ENCODE results near the gene ATP10A. TPM values are rescaled to one million over a fixed set of nuclear protein-coding genes. Genes with fewer than 3 reads are reported as not detected.

ATP10A gene
- total RNA-seq, 1 donor from 2014 or later, result 11.7 TPM

DNA sequence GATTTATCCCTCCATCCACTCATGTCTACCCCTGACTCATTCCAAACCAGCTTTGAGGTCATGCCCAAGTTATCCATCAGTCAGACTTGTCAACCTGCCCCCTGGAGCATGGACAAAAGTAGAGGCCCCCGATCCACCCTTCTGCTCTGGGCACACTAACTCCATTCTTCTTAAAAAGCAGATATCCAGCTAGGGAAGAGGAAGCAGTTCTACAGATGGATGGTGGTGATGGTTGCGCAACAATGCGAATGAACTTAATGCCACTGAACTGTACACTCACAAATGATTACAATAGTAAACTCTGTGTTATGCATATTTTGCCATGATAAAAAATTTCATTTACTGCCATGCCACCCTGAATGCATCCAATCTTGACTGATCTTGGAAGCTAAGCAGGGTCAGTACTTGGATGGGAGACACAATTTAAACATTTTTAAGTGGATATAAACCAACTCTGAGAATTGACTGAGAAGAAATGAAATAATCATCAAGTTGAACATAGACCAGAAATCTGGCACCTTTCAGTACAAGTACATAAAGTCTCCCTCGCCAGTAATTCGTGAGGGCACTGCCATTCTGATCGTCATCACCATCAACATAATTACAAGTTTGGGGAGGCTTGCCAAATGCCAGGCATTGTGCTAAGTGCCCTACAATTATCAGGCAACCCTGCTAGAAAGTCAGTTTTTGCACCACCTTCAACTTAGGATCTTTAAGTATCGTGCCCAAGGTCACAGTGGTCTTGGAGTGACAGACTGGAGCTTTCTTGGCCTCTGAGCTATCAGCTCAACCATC is 124.8 kb downstream of the ATP10A start:
- DNase-seq, result no peak

DNA sequence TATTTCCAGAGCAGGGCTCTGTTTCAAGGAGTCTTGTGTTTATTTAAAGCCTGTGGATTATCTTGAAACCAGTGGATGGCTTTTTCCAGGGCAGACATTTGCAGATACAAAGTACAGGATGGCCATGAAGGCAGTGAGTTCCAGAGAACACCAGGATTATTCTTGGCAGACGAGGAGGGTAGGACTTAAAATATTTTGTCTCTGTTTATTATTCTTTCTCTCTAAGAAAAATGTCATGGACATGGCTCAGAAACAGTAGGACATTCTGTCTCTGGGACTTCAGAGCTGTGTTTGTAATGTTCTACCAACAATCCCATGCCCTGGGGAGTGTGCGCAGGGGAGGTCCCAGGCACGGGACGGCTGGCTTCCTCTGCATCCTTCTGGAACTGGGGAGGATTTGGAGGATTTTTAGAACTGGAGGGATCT is 125.9 kb downstream of the ATP10A start:
- DNase-seq, result no peak

DNA sequence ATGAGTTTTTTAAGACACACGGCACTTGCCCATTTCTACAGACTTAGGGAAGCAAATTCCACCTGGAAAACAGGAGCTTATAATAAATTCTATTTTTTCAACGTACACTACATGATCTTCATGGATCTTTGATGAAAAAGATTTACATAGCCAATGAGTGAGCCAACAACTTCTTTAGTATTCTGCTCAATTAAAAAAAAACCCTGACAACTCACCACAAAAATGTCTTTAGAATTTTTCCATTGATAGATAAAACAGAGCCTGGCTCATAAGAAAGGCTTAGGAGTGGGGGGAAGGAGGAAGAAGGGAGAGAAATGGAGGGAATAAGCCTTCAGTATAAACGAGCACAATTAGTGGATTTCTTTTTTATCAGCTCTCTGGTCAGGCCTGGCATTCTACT is 126.7 kb downstream of the ATP10A start:
- no peak for DNase-seq

DNA sequence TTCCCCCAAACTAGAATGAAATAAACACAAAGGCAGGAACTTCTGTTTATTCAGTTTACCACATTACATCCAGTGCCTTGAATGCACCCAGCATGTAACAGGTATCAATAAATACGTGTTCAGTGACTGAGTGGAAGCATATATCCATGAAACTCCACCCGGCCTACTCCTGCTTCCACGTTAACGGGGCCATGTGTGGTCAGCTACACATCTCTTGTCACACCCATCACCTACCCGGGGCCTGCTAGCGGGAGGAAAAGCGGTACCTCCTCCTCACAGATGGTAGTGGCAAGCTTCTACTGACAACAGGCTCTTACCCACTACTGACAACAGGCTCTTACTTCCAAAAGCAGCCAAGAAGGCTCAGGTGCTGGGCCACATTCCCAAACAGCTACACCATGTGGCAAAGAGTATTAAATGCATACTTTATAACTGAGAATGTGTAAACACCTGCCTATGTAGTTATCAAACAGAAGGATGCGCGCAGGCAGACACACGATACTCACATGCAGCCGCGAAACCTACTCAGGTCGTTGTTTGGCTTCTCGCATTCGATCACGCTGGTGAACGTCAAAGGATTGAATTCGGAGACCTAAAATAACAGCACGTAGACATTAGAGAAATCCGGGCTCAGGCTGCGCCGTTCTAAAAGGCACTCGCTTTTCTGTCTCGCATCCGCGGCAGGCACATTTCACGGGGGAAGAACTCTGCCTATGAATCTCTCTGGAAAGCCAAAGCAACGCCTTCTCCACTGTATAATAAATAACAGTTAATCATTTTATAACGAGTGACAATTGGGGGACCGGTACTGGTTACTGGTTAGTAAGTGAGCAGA is 127.4 kb downstream of the ATP10A start:
- no peak for DNase-seq

DNA sequence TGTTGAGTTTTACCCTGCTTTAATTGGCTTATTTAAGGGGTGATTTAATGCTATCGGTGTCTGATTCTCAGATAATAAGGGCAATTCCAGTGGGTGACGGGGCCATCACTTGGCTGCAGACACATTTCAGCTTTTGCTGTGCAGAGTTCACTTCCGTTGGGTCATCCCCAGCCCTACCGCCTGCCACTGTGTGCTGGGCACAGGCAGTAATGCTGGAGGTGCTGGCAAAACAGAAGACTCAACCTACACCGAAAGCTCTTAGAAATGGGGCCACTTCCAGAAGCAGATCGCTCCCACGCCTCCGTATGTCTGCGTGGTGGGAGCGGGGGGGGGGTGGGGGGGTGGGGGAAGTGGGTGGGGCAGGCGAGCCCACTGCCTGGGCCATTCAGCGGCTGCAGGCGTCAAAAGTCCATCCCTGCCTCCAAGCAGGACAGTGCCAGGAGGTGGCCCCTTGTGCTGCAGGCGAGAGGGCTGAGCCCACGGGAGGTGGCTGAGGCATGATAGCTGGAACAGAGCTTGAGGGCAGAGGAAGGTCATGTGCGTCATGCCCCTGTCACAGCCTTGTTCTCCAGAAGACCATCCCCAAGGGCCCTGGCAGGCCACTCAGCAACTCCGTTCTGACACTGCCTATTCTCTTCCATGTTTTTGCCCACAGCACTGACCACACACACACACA is 128.3 kb downstream of the ATP10A start:
- DNase-seq, result no peak

DNA sequence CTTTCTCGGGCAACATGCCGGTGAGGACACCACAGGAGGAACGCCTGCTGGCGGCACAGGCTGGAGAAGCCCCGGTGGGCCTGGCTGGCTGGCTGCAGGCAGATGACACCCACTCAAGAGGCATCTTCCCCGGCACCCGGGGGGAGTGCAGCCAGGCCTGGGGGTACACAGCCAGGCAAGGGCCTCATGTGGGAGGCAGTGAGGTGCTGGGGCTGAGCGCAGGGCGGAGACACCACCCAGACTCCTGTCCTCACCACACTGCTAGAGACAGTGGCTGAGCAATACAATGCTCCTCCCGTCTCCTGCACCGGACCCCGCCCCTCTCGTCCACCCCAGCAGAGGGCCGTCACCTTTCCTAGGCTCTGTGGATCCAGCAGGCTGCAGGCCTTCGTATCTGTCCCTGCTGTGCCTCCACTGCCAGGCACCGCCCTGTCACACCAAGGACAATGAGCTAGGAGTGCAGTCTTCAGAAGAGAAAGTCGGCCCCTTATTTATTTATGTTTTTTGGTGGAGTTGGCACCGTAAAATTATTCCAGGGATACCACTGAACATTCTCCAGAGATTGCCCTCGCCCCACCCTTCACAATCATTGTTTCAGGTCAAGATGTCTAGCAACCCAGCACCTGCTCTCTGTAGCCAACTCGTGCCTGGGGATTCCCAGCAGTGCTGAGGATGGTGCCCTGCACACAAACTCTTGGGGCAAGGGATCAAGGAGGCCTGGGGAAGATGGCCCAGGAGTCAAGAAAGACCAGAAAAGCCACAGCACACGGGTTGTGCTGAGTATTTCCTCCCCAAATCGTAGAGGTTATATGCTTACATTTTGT is 129.1 kb downstream of the ATP10A start:
- DNase-seq, result no peak

DNA sequence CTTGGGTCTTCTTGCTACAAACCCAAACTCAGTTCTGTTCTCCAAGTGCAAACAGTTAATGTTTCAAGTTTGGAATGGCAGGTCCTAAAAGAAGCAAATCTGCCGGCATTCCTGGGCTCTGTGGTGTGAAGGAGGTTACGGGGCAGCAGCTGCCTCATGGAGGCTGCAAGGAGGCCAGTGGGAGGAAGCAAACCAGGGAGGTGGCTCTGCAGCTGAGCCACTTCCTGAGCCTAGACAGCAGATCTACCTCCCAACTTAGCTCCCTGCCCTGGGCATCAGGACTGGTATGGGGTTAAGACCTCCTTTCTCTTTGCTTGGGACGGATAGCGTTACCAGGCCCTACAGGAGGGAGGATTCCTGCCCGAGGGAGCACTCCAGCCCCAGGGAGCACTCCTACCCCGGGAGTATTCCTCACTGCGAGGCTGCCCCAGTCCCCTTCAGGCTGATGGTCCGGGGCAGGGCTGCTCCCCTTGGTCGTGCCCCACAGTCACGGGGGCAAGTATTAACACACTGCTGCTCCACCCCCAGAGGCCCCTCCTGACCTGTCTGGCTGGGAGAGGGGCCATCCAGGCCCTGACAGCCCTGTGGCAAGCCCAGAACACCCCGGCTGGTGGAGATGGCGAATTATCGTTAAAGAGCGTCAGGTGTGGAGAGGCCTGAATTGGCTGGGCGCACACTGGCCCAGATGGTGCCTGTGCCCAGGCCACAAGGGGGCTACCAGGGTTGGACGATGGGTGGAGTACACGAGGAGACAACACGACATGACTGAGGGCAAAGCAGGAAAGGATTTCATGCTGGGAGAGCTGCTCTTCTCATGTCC is 129.9 kb downstream of the ATP10A start:
- no peak for DNase-seq

DNA sequence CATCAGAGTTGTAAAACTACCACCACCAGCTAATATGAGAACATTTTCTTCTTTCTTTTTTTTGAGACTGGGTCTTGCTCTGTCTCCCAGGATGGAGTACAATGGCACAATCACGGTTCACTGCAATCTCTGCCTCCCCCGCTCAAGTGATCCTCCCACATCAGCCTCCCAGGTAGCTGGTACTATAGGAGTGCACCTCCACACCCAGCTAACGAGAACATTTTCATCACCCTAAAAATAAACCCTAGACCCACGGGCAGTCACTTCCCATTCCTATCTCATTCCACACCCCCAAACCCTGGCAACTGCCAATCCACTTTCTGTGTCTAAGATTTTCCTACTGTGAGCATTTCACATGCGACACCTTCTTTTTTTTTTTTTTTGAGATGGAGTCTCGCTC is 130.9 kb downstream of the ATP10A start:
- DNase-seq, result no peak

DNA sequence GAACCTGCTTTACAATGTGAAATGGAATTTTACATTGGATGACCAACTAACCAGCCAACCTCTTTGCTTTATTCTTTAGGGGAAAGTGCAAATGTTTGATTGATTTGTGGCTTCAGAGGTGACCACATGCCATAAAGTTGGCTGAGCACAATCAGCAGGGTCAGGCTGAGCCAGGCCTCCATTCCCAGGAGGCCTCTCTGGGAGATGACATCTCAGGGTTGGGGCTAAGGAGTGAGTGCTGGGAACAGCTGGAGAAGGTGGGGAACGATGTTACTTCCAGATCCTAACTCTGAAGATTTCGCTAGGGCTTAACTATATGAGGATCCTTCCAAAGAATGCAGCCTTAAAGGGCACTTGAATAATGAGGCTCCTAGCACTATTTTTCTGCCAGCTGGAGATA is 131.7 kb downstream of the ATP10A start:
- DNase-seq, result no peak

DNA sequence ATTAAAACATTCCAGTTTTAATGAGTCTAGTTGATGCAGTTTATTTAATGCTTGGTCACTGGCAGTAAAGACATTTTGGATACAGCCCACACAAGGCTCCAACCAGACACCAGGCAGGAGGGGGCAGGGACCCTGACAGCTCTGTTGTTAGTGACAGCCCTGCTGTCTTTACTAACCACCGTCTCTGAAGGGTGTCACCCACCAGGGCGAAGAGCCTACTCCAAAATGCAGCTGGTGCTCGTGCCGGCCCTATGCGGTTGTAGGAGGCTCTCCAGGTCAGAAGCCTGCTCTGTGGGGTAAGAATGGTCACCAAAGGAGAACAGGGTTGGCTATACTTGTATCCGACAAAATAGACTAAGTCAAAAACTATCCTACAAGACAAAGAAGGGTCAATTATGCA is 132.2 kb downstream of the ATP10A start:
- DNase-seq, result no peak

DNA sequence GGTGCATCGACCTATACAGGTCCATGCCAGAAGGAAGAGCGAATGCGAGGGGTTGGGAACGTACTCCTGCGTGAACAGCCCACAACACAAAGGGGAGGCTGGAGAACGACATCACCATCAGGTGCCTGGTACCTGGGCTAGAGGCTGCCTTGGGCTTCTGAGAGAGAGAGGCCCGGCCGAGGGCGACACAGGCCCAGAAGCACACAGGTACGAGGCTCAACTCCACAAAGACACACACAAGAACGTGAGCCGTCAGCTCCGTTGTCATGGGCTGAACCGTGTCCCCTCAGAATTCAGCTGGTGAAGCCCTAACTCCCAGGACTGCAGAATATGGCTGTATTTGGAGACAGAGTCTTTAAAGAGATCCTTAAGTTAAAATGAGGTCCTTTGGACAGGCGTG is 134.3 kb downstream of the ATP10A start:
- DNase-seq, result no peak

DNA sequence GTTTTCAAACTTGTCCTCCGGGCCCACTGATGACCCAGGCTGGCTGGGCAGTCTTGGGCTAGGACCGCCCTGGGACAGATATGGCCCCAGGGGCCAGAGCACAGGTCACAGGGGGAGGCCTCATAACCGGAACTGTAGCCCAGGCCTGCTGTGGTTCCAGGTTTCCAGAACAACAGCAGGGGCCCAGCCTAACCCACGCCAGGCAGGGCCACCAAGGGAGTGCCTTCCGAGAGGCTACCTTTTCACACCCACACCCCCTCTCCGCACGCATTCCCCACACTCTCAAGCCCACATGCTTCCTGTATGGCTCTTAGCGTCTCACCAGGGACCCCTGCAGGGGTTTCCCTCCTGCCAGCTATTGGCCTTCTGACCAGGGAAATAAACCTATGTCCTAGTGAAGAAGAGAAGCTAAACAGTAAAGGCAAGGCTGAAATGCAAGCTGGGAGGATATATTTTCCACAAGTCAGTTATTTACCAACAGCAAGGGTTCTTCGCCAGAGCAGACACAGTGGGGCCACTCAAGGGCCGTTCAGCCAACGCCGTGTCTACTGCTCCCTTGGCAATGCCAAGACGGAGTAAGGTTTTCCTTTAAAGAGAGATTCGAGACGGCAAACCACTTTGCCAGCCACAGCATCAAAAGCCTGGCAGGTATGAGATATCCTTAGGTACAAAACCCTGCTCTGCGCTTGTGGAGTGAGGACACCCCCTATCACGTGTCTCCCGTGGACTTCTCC is 135.1 kb downstream of the ATP10A start:
- no peak for DNase-seq

DNA sequence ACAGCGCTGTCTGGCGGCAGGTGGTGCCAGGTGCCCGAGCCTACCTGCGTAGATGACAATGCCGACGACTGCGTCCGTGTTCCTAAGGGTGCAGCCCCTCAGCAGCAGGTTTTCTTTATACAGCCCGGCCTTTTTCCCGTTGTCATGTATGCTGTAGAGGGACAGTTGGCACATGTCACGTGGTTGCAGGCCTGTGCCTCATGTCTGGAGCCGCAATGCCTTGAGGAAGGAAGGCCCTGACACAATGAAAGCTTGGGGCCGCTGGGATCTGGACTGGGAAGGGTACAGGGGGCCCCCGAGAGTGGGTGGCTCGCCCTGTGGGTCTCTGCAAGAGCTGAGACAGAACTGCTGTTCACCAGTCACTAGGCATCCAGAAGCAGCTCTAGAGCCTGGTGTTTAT is 136.0 kb downstream of the ATP10A start:
- DNase-seq, result no peak

DNA sequence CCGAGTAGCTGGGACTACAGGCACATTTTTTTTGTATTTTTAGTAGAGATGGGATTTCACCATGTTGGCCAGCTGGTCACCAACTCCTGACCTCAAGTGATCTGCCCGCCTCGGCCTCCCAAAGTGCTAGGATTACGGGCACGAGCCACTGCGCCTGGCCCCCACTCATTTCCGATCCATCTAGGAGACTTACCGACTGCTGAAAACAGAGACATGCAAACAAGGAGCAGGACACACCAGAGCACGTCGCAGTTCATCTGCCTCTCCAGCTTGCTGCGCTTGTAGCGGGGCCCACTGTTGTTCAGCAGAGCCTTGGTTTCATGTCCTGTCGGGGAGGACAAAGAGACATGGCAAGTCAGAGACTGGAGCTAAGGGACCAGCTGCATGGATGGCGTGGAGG is 137.4 kb downstream of the ATP10A start:
- DNase-seq, result no peak

DNA sequence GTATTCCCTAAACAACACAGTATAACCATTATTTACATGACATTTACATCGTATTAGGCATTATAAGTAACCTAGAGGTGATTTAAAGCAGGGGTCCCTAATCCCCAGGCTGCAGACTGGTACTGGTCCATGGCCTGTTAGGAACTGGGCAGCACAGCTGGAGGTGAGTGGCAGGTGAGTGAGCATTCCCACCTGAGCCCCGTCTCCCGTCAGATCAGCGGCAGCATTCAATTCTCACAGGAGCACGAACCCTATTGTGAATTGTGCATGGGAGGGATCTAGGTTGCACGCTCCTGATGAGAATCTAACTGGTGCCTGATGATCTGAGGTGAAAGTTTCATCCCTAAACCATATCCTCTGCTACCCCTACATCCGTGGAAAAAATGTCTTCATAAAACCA is 138.2 kb downstream of the ATP10A start:
- DNase-seq, result no peak

DNA sequence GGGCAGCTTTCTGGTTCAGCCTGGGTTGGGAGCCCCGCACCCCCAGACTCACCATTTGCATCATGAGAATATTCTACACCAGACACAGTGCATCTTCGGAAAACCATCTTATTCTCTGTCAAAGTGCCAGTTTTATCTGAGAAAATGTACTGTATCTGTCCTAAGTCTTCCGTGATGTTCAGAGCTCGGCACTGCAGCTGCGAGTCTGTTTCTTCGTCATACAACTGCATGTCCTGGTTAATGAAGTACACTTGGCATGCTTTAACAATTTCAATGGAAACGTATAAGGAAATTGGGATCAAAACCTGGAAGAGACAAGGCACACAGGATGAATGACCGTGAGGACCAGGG is 141.5 kb downstream of the ATP10A start:
- DNase-seq, result no peak

DNA sequence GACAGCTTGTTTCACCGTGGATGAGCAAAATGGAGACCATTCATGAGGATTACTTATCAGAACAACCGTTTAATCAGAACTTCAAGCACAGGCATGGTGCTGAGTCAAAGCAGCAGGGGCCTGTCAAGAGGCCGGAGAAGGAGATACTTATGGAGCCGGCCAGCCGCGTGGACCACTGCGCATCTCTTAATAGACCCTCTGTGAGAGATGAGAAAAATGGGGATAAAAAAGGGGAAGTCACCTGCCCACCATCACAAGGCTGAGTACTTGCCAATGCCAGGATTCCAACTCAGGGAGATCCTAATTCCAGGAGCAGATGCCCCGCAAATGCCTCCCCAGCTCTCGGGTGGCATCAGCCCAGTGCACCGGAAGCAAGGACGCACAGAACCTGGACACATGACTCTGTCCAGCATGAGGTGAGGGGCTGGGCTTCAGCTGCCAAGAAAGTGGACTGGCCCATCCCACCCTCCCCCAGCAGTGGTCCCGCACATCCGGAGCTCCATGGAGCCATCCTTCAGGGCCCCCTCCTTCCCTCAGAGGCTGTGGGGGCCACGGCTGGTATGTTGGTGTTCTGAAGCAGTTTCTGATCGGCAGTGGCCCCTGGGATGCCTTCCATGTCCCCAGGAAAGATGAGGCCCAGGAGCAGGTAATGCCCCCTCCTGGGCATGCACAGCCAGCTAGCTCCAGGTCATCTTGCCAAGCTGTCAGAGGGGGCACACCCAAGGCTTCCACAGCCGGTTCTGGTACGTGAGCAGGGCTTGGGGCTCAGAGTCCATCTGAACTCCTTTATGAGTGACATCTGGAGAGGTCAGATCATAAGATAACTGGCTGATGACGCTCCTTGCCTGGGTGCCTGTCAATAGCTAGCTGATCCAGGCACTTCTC is 143.8 kb downstream of the ATP10A start:
- DNase-seq, result no peak

DNA sequence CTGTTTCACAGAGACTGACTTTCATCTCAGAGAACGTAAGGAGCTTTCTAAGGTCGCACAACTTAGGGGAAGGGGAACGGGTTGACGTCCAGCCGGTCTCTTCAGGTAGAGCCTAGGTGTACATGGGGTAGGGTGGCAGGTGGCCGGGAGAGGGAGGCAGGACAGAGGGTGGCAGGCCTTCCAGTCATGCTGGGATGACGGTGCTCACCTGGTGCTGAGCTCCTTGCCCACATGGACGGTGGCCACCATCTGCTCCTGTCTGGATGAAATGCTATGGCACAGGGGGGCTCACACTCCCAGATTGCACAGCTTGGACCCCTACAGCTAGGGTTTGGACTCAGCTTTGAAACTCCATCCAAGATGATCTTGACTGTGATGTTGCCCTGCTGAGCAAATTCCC is 144.5 kb downstream of the ATP10A start:
- no peak for DNase-seq

DNA sequence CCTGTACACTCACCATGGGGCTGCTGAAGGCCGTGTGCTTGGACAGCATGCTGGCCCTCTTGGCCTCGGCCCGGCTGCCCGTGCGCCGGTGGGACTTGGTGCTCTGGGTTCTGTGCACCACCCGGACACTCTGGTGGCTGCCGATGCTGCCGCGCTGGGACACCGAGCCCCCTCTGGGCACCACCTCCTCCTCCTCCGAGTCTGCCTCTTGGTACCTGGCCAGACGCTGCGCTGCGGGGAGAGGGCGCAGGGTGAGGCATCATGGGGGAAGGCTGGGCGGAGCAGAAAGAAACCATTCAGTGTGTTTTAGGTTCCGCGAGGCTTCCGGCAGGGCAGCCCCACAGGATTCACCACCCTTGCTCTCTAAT is 145.0 kb downstream of the ATP10A start:
- no peak for DNase-seq

Measured in skin of body (tissue), 2 donors.